NCI-H524 (cell line): ENCODE data around the gene GET3.
"Not testable (repeated sequence)": the region's sequence is repeated elsewhere in the genome, so short reads cannot be mapped to it uniquely, and the experiment has no call there.

Experiments
- DNase-seq, 2 experiments: peaks; one replicate each; lab custom pipeline; 2025; lab: John Stamatoyannopoulos, UW

Gene GET3

DNA sequence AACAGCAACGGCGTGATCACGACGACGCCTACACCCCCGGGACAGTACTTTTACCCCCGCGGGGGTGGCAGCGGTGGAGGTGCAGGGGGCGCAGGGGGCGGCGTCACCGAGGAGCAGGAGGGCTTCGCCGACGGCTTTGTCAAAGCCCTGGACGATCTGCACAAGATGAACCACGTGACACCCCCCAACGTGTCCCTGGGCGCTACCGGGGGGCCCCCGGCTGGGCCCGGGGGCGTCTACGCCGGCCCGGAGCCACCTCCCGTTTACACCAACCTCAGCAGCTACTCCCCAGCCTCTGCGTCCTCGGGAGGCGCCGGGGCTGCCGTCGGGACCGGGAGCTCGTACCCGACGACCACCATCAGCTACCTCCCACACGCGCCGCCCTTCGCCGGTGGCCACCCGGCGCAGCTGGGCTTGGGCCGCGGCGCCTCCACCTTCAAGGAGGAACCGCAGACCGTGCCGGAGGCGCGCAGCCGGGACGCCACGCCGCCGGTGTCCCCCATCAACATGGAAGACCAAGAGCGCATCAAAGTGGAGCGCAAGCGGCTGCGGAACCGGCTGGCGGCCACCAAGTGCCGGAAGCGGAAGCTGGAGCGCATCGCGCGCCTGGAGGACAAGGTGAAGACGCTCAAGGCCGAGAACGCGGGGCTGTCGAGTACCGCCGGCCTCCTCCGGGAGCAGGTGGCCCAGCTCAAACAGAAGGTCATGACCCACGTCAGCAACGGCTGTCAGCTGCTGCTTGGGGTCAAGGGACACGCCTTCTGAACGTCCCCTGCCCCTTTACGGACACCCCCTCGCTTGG, 55.0 kb downstream of the GET3 start:
- DNase-seq = peak; percentile 61 to 85

DNA sequence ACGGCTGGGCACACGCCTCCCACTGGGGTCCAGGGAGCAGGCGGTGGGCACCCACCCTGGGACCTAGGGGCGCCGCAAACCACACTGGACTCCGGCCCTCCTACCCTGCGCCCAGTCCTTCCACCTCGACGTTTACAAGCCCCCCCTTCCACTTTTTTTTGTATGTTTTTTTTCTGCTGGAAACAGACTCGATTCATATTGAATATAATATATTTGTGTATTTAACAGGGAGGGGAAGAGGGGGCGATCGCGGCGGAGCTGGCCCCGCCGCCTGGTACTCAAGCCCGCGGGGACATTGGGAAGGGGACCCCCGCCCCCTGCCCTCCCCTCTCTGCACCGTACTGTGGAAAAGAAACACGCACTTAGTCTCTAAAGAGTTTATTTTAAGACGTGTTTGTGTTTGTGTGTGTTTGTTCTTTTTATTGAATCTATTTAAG, 55.6 kb downstream of the GET3 start:
- no peak for DNase-seq

DNA sequence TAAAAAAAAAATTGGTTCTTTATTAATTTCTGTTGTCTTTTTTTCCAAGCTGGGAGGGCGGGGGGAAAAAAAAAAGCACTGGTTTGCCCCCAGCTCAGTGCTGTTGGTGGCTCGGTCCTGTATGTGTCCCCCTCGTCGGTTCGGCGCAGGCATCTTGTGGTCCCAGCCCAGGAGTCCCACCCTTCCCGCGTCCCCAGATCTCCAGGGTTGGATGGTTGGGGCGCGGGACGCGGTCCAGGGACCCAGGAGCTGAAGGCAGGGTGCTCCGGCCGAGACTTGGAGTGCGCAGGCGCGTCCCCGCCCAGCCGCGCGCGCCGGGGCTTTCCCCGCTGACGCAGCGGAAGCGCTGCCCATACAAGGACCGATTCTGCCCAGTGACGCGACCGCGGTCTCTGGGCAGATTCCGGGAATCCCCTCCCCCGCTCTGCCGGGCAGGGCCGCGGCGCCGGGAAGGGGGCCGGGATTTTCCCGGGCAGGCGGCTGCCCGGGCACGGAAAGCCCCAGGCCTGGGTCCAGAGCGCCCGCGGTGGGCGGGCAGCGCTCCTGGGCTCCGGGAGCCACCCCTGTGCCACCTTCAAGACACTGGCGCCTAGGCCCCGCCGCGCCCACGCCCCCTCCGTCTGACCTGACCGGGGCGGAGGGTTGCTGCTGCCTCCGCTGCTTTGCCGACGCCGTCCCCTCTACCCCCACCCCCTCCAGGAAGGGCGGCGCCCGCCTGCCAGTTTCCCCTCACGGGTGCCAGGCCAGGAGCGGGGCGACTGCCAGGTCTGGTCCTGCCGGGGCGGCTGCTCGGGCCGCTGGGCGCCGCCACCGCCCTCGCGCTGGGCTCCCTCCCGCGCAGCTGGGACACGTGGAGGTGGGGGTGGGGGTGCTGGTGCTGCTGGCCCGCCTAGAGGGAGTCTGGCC, 56.2 kb downstream of the GET3 start:
- DNase-seq = peak; percentile 88 to 94

DNA sequence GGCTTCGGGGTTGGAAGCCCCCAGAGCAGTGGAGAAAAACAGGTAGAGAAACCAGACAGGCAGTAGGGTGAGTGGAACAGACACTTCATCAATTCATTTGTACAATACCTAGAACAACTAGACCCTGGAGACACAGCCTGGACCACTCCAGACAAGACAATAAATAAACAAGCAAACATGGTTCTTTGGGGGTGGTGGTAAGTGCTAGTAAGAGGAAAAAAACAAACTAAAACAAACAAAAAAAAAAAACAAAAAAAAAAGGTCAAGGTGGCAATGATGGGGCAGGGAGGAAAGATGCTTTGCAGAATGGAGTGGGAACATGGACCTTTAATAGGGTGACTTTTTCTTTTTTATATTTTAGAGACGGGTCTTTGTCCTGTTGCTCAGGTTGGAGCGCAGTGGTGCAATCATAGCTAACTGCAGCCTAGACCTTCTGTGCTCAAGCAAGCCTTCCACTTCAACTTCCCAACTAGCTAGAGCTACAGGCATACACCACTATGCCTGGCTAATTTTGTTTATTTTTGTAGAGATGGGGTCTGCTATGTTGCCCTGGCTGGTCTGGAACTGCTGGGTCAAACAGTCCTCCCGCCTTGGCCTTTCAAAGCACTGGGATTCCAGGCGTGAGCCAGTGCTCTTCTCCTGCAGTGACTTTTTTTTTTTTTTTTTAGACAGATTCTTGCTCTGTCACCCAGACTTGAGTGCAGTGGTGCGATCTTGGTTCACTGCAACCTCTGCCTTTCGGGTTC, 57.1 kb downstream of the GET3 start:
- DNase-seq = no peak

DNA sequence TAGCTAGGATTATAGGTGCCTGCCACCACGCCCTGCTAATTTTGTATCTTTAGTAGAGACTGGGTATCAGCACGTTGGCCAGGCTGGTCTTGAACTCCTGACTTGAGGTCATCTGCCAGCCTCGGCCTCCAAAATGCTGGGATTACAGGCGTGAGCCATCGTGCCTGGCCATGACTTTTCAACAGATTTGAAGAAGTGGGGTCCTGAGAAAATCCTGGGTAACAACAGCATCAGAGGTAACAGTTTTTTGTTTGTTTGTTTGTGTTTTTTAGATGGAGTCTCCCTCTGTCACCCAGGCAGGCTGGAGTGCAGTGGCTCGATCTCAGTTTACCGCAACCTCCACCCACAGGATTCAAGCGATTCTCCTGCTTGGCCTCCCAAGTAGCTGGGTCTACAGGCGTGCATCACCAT, 57.7 kb downstream of the GET3 start:
- DNase-seq = no peak

- peak; percentile 75 to 89 for DNase-seq
Observed at GRCh38 chr19:12796146-12797071, 59.1 kb downstream of the GET3 start.

GRCh38 chr19:12797141-12797587, 59.9 kb downstream of the GET3 start:
- DNase-seq = no peak

DNA sequence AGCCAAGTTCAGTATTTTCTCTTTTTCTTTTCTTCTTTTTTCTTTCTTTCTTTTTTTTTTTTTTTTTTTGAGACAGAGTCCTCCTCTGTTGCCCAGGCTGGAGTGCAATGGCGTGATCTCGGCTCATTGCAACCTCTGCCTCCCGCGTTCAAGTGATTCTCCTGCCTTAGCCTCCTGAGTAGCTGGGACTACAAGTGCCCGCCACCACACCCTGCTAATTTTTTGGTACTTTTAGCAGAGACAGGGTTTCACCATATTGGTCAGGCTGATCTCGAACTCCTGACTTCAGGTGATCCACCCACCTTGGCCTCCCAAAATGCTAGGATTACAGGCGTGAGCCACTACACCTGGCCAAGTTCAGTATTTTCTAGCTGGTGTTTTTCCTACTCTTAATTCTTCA, 60.3 kb downstream of the GET3 start:
- DNase-seq = not testable (repeated sequence)
